Natural killer cell (primary cell): Measurements from ENCODE around the gene SLCO4A1. TPM values are rescaled to one million over a fixed set of nuclear protein-coding genes. Genes with fewer than 3 reads are reported as not detected.

ENCODE experiments used
- ATAC-seq, 3 donors: fragments of 150-1000 bp in 2 of 3; fragments of 200-7000 bp in 1 of 3; cut with Tn5 transposase; 1 replicate in 1 of 3; 2 replicates in 2 of 3; pipeline ENCODE4 v1.10.0; 2021; ENCODE audit warnings: mild to moderate bottlenecking in 2 of 3, moderate library complexity in 2 of 3
- DNase-seq, 2 donors: peaks; one replicate each; pipeline versions ENCODE4 v3.0.0 to v3.0.0-alpha.2; 2013 to 2021; ENCODE audit warnings: mixed read lengths in 1 of 2
- H3K27ac ChIP-seq: one replicate; pipeline ENCODE4 v1.5.1; 2013; ENCODE audit warnings: mild to moderate bottlenecking, low read length
- H3K27me3 ChIP-seq: one replicate; pipeline ENCODE4 v1.6.1; 2013; ENCODE audit warnings: low read length; ENCODE audit not compliant: control insufficient read depth, insufficient read depth
- H3K36me3 ChIP-seq: one replicate; pipeline ENCODE4 v1.6.1; 2013; ENCODE audit warnings: low read length; ENCODE audit not compliant: control insufficient read depth, insufficient read depth
- H3K4me1 ChIP-seq: one replicate; pipeline ENCODE4 v1.6.1; 2013; ENCODE audit warnings: low read length; ENCODE audit not compliant: control insufficient read depth, insufficient read depth
- H3K4me3 ChIP-seq: one replicate; pipeline ENCODE4 v1.5.1; 2013; ENCODE audit warnings: low read length
- H3K9me3 ChIP-seq: one replicate; pipeline ENCODE4 v1.6.1; 2013; ENCODE audit warnings: low read length; ENCODE audit not compliant: control insufficient read depth, insufficient read depth
- H3K27ac Mint-ChIP-seq, 2 donors: one replicate each; pipeline ENCODE4 v1.8.0; 2022; ENCODE audit warnings: mild to moderate bottlenecking in 2 of 2, mixed read lengths in 2 of 2, moderate library complexity in 1 of 2
- H3K27me3 Mint-ChIP-seq, 2 donors: one replicate each; pipeline ENCODE4 v1.8.0; 2022; ENCODE audit warnings: low read depth in 2 of 2, mixed read lengths in 2 of 2
- H3K36me3 Mint-ChIP-seq: one replicate; pipeline ENCODE4 v1.8.0; 2022; ENCODE audit warnings: mixed read lengths
- H3K4me1 Mint-ChIP-seq, 2 donors: one replicate each; pipeline ENCODE4 v1.8.0; 2022; ENCODE audit warnings: mixed read lengths in 2 of 2
- H3K4me3 Mint-ChIP-seq: one replicate; pipeline ENCODE4 v1.8.0; 2022; ENCODE audit warnings: mild to moderate bottlenecking, moderate library complexity, mixed read lengths
- H3K9me3 Mint-ChIP-seq, 2 donors: one replicate each; pipeline ENCODE4 v1.8.0; 2022; ENCODE audit warnings: mixed read lengths in 2 of 2
- CTCF ChIP-seq: fragments of 200-600 bp; IDR thresholded peaks from one replicate; pipeline ENCODE4 v1.8.0; 2022; ENCODE audit warnings: antibody characterized with exemption
- WGBS: methylation state at CpG from one replicate; pipeline ENCODE4 v1.1.7; 2013; ENCODE audit warnings: missing lambda C conversion rate; ENCODE audit not compliant: insufficient coverage; 5-methylcytosine and 5-hydroxymethylcytosine counted together
- intact Hi-C: fragments of 100-400 bp; cut with micrococcal nuclease; formaldehyde crosslinking; loops from one replicate; pipeline ENCODE4 v1.14.2; 2022
- total RNA-seq, 4 donors: library from RNA; stranded (reverse); fragments of 120-200 nt in 1 of 4; gene quantifications; one replicate each; pipeline versions ENCODE4 v1.2.3 to v1.2.4, GENCODE V29; 2013 to 2022

SLCO4A1 gene
- total RNA-seq, 3 donors from 2014 or later (not counting 1 experiment from before 2014, with no cell fraction given): 0.59 to 1.4 (median 1.1) TPM

GRCh38 chr20:62707921-62708521 lies 65.7 kb downstream of the SLCO4A1 start:
- TF ChIP-seq CTCF: peak; percentile 33
- peak in 1 of 2 donors; percentile 45 for DNase-seq
- intact Hi-C loops: no loop called here
- WGBS: 2% methylated on average over 19 of the region's 20 CpGs
- Histone ChIP-seq H3K27ac (no peak overlapping the region), H3K27me3 (peaks cover 21% of the 10 kb centered on the region), H3K4me1 (peaks cover 17% of the 10 kb centered on the region), H3K9me3 (no peaks in the 10 kb centered on the region), H3K4me3 (no peak overlapping the region), H3K36me3 (no peaks in the 10 kb centered on the region)
- ATAC-seq: peak in 1 of 3 donors; percentile 54
- no peak overlapping the region for H3K27ac Mint-ChIP-seq
- H3K36me3 Mint-ChIP-seq: no peaks in the 10 kb centered on the region
- H3K4me1 Mint-ChIP-seq: peaks cover 0 to 24% of the 10 kb centered on the region in 2 donors
- peaks cover 8 to 26% of the 10 kb centered on the region in 2 donors for H3K27me3 Mint-ChIP-seq
- H3K4me3 Mint-ChIP-seq: no peak overlapping the region
- H3K9me3 Mint-ChIP-seq: no peaks in the 10 kb centered on the region

GRCh38 chr20:62708591-62709536 lies 66.6 kb downstream of the SLCO4A1 start, which contains the start of gene NTSR1:
NTSR1 (plus strand) TSS chr20:62708836; CDS start chr20:62709208, 372 bp downstream.
- no peaks in the 10 kb centered on the region for H3K36me3 ChIP-seq
- H3K27me3 Mint-ChIP-seq: peaks cover 8 to 31% of the 10 kb centered on the region in 2 donors
- H3K27ac Mint-ChIP-seq: no peak within 1 kb of the TSS
- peaks cover 21% of the 10 kb centered on the region for H3K27me3 ChIP-seq
- TF ChIP-seq CTCF: no peak
- WGBS: 12% methylated on average over 124 of the region's 124 CpGs
- H3K4me1 Mint-ChIP-seq: peaks cover 0 to 17% of the 10 kb centered on the region in 2 donors
- H3K9me3 ChIP-seq: no peaks in the 10 kb centered on the region
- no peak for DNase-seq
- no peak within 1 kb of the TSS for H3K4me3 ChIP-seq
- H3K36me3 Mint-ChIP-seq: no peaks in the 10 kb centered on the region
- H3K27ac ChIP-seq: no peak within 1 kb of the TSS
- no peaks in the 10 kb centered on the region for H3K9me3 Mint-ChIP-seq
- H3K4me1 ChIP-seq: peaks cover 11% of the 10 kb centered on the region
- intact Hi-C loops: no loop called here
- no peak within 1 kb of the TSS for H3K4me3 Mint-ChIP-seq
- ATAC-seq: peak in 1 of 3 donors; percentile 28

GRCh38 chr20:62709537-62709905 lies 67.2 kb downstream of the SLCO4A1 start:
- Histone ChIP-seq H3K4me1 (peaks cover 5% of the 10 kb centered on the region), H3K36me3 (no peaks in the 10 kb centered on the region), H3K4me3 (no peak overlapping the region), H3K27ac (no peak overlapping the region), H3K9me3 (no peaks in the 10 kb centered on the region), H3K27me3 (peaks cover 21% of the 10 kb centered on the region)
- 83% methylated on average over 29 of the region's 30 CpGs for WGBS
- no peak overlapping the region for H3K27ac Mint-ChIP-seq
- DNase-seq (no peak), ATAC-seq (no peak)
- no peak overlapping the region for H3K4me3 Mint-ChIP-seq
- peaks cover 0 to 11% of the 10 kb centered on the region in 2 donors for H3K4me1 Mint-ChIP-seq
- H3K36me3 Mint-ChIP-seq: no peaks in the 10 kb centered on the region
- TF ChIP-seq CTCF: no peak
- peaks cover 8 to 30% of the 10 kb centered on the region in 2 donors for H3K27me3 Mint-ChIP-seq
- H3K9me3 Mint-ChIP-seq: no peaks in the 10 kb centered on the region
- intact Hi-C loops: no loop called here
